GM12873 (cell line): Measurements from ENCODE around the gene GPR157.

Experiments used
- CTCF ChIP-seq: IDR thresholded peaks from 2 replicates; pipeline ENCODE4 v1.5.1; 2012; ENCODE audit warnings: low read depth, mild to moderate bottlenecking, moderate library complexity, low read length, control low read depth; ENCODE audit not compliant: insufficient read depth; ENCODE audit errors: missing control alignments

Gene GPR157

GRCh38 chr1:9079988-9080704 is 48.8 kb downstream of the GPR157 start:
- TF ChIP-seq CTCF: no peak

- no peak for TF ChIP-seq CTCF
Measured at GRCh38 chr1:9078752-9079500, 50.0 kb downstream of the GPR157 start.

- TF ChIP-seq CTCF: no peak
Measured at GRCh38 chr1:9078015-9078751, 50.7 kb downstream of the GPR157 start.

GRCh38 chr1:9075022-9075421 is 53.9 kb downstream of the GPR157 start:
- TF ChIP-seq CTCF: no peak

- no peak for TF ChIP-seq CTCF
Measured at GRCh38 chr1:9073143-9073542, 55.8 kb downstream of the GPR157 start.

- TF ChIP-seq CTCF: no peak
Measured at GRCh38 chr1:9071554-9072235, 57.2 kb downstream of the GPR157 start.
